NCI-H345 treated with DMSO at 0.1 percent for 48 hours (cell line): ENCODE results near the gene TAS2R7.
A peak's percentile ranks its signal among the peaks of the same experiment; 100 is the strongest.
"Not testable (repeated sequence)": the region's sequence is repeated elsewhere in the genome, so short reads cannot be mapped to it uniquely, and the experiment has no call there.

Experiments used
- DNase-seq: peaks from one replicate; lab custom pipeline; 2025; ENCODE audit not compliant: unreplicated experiment; lab: John Stamatoyannopoulos, UW

TAS2R7 gene, protein sequence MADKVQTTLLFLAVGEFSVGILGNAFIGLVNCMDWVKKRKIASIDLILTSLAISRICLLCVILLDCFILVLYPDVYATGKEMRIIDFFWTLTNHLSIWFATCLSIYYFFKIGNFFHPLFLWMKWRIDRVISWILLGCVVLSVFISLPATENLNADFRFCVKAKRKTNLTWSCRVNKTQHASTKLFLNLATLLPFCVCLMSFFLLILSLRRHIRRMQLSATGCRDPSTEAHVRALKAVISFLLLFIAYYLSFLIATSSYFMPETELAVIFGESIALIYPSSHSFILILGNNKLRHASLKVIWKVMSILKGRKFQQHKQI

DNA sequence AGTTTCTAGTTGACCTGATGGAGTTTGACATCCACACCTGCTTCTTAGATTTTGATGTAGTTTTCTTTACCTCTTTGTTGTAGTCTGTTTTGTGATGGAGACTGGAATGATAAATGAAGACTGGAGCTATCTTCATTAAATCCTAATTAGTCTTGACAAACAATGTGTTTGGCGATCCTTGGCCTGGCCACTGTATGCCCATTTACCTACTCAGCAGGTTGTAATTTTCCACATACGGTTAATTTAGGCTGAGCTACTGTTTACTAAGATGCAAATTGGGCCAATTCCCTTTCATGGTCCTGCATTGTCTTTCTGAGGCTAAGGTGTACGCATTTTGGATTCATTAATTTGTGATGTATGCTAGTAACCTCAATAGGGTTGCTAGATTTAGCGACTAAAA, at the start of gene TAS2R7:
Gene TAS2R7 (minus strand): TSS at position 41 of the 400 bp plus-strand sequence. CDS start 57 bp downstream, outside the sequence.
- no peak for DNase-seq

DNA sequence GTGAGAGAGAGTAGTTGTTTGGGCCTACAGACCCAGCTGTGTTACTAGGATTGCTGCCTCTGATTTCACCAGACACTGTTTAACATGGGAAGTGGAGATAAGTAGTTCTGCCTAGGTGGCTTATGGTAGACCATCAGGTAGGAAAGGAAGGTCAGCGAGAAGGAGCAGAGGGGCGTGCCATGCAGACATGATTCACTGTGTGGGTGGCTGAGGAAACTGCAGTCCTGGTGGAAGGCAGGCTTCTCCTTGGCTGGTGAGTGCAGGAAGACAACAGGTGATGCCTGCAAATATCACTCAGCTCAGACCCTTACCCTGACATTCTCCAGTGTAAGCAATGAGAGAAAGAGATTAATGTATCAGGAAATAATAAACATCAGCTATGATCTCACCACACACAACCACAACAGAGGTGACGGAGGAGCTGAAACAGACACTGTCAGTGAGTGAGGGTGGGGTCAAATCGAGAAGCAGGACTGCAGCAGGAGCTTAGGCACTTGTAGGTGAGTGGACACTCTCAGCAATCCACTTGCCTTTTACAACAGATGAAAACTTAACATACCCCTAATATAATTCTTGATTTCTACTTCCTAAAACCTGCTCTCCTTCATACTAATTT, 48.9 kb upstream of the TAS2R7 start:
- no peak for DNase-seq

DNA sequence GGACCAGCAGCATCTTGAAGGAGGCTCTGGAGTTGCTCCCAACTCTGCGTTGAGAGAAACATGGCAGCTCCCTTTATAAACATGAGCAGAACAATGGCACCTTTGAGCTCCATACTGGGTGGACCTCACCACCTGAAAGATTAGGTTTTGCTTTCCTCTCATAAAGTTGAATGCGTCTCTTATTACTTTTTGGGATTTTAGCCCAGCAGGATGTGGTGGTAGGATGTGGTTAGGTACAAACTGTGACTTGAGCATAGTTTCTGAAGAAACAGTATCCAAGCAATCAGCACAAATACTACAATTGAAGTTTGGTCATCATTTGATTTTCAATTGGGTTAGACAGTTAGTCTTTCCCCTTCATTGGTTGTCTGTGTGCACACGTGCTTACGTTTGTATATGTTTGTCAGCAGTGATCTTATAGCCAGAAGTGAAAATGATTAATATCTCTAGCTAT, 47.0 kb upstream of the TAS2R7 start, which contains the start of gene PRR4:
Gene PRR4 (minus strand): TSS at position 51 of the 454 bp plus-strand sequence. CDS start 38 bp downstream, at position 13.
- DNase-seq, result no peak

DNA sequence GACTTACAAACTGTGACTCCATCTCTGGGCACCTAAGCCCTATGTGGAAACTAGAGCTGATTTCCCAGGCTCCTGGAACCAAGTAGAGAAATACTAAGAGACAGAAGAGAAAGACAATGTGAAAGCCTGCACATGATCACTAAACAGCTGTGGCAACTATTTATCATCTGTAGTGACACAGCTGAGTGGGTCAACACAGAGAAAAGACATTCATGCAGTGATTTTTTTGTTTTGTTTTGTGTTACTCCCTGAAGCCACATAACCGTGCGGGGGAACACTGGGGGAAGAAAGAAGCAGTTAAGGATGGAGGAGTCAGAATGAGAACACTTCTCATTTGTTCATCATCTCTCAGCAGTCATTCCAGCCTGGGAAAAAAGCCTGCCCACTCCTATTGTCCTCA, 45.3 kb upstream of the TAS2R7 start:
- DNase-seq, result no peak

DNA sequence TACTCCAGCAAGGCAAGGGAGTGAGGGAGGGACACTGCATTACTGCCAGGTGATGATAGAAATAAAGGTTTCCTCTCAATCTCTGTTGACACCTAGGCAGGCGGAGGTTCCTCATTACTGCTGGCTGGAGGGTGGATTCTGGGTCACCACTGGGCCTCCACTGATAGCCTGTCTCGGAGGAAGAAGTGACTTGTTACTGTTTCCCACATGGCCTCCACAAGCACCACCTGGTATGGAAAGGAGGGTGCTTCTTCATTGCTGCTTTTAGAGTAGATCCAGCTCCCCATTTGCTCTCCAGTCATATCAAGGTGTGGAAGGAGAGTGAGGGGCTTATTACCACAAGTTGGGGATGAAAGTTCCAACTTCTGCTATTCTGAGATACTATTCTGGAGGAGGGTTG, 40.4 kb upstream of the TAS2R7 start:
- DNase-seq, result no peak

DNA sequence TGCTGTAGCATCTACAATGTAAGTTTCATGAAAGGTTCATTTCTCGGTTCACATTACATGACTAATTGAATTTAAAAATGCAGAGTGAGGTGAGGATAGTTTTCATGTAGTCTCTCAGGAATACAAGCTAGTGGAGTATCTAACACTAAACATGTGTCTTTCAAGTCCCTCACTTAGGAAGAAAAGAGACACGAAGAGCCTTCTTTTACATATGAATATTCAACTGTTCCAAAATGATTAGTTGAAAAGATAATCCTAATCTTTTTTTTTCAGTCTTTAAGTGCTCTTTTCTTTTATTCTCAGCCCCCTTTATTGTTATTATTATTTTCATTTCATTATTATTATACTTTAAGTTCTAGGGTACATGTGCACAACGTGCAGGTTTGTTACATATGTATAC, 36.0 kb upstream of the TAS2R7 start:
- no peak for DNase-seq

DNA sequence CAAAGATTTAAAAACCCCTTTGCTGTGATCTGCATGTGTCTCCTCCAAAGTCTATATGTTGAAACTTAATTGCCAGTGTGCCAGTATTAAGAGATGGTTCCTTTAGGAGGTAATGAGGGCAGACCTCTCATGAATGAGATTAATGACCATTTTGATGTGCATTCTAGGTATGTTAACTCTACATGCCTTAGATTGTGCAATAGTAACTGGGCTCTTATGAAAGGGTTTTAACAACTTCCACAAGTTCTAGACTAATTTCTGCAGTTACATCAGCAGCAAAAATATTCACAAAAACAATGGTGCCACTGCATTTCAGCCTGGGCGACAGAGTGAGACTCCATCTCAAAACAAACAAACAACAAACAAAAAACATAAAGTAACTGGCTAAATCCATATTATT, 27.6 kb upstream of the TAS2R7 start:
- no peak for DNase-seq

DNA sequence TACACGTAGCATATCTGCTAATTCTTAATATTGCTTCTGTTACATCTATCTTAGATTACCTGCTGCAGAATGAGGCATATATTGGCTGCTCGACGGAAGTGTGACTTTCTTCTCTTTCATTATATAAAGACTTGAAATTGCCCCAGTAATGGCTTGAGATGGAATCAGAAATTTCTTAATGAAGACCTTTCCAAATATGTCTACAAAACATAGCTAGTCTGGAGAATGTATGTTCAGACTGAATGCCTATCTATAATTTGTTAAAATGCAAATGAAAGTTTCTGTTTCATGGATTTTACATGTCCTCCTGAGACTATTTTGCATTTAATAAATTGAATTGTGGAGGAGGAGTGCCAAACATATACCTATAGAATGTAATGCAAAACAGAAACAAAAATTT, 23.8 kb upstream of the TAS2R7 start, which contains the start of gene TAS2R10:
Gene TAS2R10 (minus strand): TSS at position 101 of the 400 bp plus-strand sequence. CDS start 89 bp downstream, at position 12.
- DNase-seq, result no peak

DNA sequence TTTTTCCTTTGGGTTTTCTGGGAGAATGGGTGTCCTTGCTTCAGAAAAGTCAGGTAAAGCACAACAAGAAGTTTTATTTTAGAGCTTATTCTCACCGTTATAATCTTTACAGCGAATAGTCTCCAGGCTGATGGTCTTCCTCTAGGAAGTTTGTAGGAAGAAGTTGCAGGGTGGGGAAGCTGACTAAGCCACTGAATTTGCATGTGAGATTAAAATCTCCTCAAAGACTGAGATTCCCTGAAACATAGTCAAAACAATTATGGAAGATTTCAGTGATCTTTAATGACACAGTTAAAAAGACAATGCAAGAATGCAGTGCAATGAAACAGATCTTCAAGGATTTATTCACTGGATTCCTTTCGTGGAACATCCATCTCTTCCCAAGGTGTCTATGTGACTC, 22.5 kb upstream of the TAS2R7 start:
- no peak for DNase-seq

DNA sequence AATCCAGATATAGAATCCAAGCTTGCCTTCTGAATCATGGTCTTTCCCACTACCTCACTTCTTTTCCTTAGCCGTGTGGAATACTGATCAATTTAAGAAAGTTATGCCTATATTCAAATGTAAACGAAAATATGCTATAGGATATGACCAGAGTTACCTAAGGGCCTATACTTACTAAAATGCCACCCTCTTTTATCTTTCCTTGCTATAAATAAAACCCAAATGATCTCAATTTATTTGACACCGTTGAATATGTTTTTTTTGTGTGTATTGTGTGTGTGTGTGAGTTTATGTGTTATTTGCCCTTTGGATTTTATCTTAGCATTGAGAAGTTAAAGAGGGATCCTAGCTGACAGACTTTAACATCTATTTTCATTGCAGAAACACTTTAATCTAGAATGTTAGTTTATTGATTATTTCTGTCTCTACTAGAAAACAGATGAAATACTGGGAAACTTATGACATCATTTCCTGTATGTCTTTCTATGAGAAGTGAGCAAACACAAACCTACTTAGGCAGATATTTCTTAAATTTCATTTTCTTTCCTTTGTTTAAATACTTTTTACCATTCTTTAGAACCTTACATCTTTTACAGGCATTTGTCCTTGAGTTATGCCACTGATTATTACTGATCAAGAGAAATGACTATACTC, 9.6 kb upstream of the TAS2R7 start:
- DNase-seq, result no peak

DNA sequence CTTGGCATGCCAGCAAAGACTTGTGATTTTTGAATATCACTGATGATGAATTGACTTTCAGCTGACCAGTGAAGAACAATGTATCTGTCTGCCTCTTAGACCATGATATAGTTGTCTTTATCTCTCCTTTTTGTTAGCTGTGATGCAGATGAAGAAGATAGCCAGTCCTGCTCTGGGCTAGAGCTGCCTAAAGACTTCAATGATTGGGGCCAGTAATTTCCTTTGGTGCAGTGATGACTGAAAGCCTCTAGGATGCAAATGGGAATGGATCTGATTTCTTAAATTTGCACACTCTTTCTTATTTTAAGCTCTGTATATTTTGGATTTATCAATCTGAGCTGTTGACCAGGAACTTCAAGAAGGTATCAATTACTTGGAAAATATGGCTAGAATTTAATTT, 7.6 kb upstream of the TAS2R7 start, which contains the start of gene TAS2R9:
Gene TAS2R9 (minus strand): TSS at position 101 of the 400 bp plus-strand sequence. CDS start 93 bp downstream, at position 8.
- DNase-seq, result no peak

DNA sequence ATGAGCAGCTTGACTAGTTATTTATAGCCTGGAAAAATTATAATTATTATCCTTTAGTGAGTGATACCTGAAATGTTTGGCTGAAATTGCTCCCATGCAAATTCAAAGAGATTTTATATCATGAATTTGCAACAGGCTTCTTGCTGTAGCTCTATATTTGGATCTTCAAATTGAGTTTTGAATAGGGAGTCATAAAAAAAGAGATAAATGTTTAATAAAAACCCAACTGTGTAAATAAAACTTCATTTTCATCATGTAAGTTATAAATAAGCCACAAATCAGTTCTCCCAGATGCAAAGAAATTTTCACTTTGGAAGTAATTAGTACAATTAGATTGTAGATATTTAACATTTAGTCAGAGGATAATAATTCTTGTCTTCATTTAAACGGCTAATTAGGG, 4.8 kb upstream of the TAS2R7 start, which contains the start of gene TAS2R8:
Gene TAS2R8 (minus strand): TSS at position 101 of the 400 bp plus-strand sequence. CDS start 306 bp downstream, outside the sequence.
- no peak for DNase-seq

DNA sequence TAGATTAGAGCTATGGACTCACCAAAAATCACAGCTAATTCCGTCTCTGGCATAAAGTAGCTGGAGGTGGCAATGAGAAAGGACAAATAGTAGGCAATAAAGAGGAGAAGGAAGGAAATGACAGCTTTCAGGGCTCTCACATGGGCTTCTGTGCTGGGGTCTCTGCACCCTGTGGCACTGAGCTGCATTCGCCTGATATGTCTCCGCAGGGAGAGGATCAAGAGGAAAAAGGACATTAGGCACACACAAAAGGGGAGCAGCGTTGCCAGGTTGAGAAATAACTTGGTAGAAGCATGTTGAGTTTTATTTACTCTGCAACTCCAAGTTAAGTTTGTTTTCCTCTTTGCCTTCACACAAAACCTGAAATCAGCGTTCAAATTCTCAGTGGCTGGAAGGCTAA, 686 bp downstream of the TAS2R7 start:
- DNase-seq, result no peak

DNA sequence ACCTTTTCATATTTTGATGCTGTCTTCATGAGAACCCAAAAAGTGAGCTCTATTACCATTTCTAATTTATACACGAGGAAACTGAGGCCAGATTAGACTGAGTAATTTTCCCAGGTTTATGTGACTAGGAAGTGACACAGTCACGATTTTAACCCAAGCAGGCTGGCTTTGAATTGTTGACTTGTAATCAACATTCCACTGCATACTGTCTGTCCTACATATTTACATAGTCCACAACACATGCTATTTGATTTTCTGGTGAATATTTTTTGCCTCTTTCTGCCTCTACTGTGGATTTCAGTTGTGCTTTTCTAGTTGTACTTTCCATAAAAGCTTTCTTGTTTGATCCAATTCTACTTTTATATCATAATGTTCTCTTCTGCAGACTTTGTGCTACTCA, 8.2 kb downstream of the TAS2R7 start:
- DNase-seq, result no peak

DNA sequence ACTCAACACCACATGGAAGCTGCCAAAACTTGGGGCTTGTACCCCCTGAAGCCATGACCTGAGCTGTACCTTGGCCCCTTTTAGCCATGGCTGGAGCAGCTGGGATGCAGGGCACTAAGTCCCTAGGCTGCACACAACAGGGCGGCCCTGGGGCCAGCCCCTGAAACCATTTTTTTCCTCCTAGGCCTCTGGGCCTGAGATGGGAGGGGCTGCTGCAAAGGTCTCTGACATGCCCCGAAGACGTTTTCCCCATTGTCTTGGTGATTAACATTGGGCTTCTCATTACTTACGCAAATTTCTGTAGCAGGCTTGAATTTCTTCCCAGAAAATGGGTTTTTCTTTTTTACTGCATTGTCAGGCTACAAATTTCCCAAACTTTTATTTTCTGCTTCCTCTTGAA, 10.7 kb downstream of the TAS2R7 start:
- DNase-seq, result not testable (repeated sequence)

DNA sequence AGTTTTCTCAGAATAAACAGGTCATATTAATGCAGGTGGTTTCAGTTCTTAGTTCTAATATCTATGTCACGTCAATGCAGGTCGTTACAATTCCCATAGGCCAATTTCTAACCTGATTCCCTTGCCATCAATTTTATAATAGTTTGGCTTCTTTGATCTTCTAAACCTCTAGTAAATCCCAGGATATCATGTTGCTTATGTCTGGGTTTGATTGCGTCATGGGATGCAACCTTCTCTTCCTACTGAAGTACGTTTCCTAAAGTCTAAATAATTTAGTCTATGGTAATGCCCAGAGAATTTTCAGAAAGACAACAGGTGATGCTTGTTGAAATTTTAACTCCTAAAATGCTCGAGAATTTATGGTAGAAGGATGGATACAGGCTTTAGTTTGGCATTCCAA, 19.2 kb downstream of the TAS2R7 start:
- no peak for DNase-seq

DNA sequence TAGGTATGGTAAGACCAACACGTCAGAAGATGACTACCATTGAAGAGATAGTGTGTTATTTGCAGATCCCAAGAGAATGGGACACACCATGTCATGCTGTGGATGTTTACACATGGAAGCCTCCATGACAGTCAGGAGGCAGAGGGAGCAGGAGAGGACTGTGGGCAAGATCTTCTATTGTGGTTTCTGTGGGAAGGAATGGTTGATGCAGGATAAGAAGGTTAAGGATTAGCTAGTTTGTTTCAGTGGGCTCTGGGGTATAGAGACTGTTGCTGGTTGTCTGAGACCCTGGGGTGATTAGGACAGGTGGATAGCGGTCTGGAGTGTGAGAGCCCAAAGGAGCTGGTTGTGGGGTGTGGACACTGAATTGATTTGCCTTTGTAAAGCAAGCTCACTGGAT, 23.3 kb downstream of the TAS2R7 start:
- no peak for DNase-seq

DNA sequence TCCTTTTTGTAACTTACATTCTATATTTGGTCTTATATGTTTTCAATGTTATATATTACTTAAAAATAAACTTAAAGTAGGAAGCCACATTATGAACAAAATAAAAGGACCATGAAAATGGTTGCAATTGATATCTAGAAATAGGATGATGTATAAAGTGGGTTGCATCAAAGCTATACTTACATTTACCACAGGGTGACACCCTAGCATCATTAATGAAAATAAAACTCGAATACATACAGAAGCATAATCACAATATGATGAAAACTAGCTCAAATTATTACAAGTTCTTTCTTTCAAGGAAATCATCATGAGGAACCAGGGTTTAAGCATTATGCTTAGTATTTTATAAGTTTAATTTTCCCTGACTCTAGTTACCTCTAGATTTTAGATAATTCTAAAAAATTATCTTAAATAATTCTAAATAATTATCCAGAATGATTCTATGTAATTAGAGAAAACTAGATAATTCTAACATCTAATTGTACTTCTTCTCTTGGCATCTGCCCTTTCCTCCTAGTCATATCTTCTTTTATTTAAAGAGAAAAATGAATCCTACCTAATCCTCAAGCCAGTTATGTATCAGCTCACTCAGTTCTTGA, 31.2 kb downstream of the TAS2R7 start:
- DNase-seq, result peak; percentile 26

DNA sequence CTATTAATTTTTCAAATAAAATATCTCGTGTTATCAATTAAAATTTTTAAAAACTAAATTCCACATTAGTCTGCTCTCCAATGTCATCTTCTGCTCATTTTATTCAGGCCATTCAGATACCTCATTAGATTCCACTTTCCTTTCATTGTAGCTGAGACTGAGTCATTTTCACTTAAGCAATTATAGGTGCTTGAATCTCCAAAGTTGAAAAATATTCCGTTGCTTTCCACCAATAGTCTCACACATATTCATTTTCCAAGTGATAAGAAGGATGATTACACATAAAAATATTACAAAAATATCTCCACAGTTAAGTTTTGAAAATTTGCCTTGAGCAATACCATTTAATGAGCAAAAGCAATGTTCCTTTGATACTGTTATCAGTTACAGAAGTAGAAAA, 42.8 kb downstream of the TAS2R7 start:
- DNase-seq, result no peak

DNA sequence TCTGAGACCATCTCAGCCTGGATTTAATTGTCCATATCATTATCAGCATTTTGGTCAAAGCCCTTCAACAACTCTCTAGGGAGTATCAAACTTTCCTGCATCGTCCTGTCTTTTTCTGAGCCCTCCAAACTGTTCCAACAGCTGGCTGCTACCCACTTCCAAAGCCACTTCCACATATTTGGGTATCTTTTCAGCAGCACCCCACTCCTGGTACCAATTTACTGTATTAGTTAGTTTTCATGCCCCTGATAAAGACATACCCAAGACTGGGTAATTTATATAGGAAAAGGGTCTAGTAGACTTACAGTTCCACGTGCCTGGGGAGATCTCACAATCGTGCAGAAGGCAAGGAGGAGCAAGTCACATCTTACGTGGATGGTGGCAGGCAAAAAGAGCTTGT, 46.2 kb downstream of the TAS2R7 start:
- DNase-seq, result no peak

DNA sequence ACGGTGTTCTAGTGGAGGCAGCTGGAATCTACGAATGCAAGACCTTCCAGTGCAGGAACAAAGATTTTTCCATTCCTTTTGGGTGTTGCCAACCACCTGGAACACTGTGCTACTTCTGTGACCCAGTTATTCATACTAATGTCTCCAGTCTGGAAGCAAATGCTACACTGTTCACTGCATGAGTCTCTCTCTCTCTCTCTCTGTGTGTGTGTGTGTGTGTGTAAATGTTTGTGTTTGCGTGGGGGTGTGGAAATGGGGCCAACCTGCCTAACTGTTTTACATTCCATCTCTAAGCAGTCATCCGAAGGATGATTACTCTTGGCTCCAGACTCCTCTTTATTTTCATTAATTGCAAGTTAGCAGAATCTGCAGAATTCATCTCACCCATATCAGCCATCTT, 49.4 kb downstream of the TAS2R7 start:
- DNase-seq, result no peak
